GM23248 (cell line): Measurements from ENCODE around the gene FDX1.

Source experiments
- EZH2 ChIP-seq: fragments of 200-600 bp; sonication (generic); IDR thresholded peaks from 2 replicates; pipeline ENCODE4 v1.6.1; 2018; ENCODE audit warnings: antibody characterized with exemption, mild to moderate bottlenecking; ENCODE audit not compliant: insufficient read depth, poor library complexity, severe bottlenecking
- EZH2phosphoT487 ChIP-seq: fragments of 200-600 bp; sonication (generic); IDR thresholded peaks from 2 replicates; pipeline ENCODE4 v1.6.1; 2018; ENCODE audit warnings: antibody characterized with exemption, moderate library complexity, mild to moderate bottlenecking, low read depth; ENCODE audit not compliant: insufficient read depth

DNA sequence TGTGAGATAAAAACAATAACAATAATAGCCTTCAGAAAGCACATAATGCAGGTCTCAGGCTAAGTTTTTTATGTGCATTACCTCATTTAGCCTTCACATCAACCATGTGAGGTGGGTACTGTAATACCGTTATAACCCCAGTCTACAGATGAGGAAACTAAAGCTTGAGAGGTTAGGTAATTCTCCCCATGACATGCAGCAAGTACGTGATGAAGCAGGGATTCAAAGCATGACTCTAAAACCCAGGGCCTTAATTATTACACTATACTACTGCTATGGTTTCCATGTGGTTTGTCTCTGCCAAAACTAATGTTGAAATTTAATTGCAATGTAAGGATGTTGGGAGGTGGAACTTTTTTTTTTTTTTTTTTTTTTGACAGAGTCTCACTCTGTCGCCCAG, 37.7 kb upstream of the FDX1 start:
- no peak for TF ChIP-seq EZH2phosphoT487
- no peak for TF ChIP-seq EZH2
